NT2/D1 (cell line): ENCODE results near the gene FEZ2.

Source experiments
- SUZ12 ChIP-seq: IDR thresholded peaks from 2 replicates; pipeline ENCODE4 v1.6.1; 2011; ENCODE audit not compliant: insufficient read length, insufficient read depth; ENCODE audit errors: extremely low read depth
- YY1 ChIP-seq: IDR thresholded peaks from 2 replicates; pipeline ENCODE4 v1.6.1; 2011; ENCODE audit not compliant: insufficient read length, insufficient read depth

- TF ChIP-seq SUZ12 (no peak), YY1 (no peak)
Observed at GRCh38 chr2:36597003-36597531, 901 bp downstream of the FEZ2 start.
